T47D (cell line): Measurements from ENCODE around the gene HOXC9.
A peak's percentile ranks its signal among the peaks of the same experiment; 100 is the strongest.

ENCODE experiments used
- DNase-seq, 2 experiments: peaks; one replicate each; pipeline versions ENCODE4 v3.0.0 to v3.0.0-alpha.2; 2011 to 2012; ENCODE audit warnings: low read depth in 1 of 2, low spot score in 1 of 2
- JUND ChIP-seq: IDR thresholded peaks from 2 replicates; pipeline ENCODE4 v1.6.1; 2012; ENCODE audit warnings: low read depth
- in situ Hi-C: cut with HindIII; loops from 2 replicates; pipeline ENCODE4 v1.10.0; 2016; ENCODE audit warnings: low sequenced_read_pairs, low pct_unique_long_range_greater_than_20kb

The HOXC9 gene

DNA sequence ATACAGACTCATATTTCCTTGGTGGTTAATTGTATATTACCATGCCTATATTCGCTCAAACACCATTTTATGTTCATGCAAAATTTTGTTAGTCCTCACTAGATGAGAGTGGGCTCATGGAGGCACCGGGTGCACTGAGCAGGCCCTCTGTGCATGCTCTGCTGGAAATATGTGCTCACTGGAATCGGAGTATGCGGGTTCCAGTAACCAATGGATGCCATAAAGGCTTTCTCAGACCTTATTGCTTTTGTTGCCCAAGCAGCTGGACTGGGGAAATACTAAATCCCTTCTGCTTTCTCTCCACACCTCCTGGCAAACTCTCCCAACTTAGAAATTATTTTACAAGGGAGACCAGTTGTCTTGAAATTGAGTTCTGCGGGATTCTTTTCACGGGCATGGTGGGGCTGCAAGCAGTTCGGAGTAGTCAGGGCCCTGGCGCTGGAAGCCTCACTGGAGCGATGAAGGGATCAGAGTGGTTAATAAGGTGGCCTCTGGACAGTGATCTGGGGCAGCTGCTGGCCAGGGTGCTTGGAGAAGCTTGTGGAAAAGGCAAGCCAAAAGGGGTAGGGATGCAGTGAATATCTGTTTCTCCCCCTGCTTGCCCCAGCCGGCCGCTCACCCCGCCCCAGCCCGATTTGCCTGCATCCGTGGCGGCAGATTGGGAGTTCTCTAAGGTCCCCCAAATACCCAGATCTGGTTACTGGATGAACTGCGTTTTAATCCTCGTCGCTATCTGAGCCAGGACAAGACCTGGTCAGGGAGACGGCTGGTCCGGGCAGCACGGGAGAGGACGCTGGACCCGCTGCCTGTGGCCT lies 20.8 kb downstream of the HOXC9 start:
- DNase-seq, result no peak
- no peak for TF ChIP-seq JUND
- in situ Hi-C loops, result loop anchor here (25.0 kb wide), 1 partner anchor 167 kb away; the partner anchor contains the start of gene SMUG1

DNA sequence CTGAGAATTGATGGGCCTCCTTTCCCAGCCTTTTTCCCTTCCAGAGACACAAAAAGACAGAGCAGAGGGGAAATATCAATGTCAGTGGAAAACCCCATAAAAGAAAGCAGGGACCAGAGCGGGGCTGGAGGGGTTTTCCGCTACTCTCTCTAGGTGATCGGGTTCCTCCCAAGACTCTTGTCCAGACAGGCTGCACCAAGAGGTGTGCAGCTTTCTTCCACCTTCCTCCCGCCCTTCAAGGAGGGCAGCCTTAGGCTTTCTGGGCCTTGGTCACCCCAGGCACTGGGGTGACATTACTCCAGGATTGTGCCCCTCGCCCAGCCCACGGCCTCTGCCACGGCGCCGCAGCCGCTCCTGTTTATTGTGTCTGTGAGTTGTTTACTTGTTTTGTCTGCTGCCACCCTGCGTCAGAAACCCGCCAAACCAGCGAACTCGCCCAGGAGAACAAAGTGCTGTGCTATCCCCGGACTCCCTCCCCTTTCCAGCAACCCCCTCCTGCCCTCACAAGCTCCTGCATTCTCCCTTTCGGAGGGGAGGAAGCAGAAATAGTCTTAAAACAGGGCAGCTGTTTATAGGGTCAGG lies 21.6 kb downstream of the HOXC9 start:
- DNase-seq, result peak in 1 of 2 experiments; percentile 73
- in situ Hi-C loops, result loop anchor here (25.0 kb wide), 1 partner anchor 166 kb away; the partner anchor contains the start of gene SMUG1

GRCh38 chr12:54022960-54023884 lies 23.3 kb downstream of the HOXC9 start:
- no peak for DNase-seq
- in situ Hi-C loops, result loop anchor here (25.0 kb wide), 1 partner anchor 164 kb away; the partner anchor contains the start of gene SMUG1

More for the DNA sequence above, 21.6 kb downstream of the HOXC9 start:
- no peak for TF ChIP-seq JUND

DNA sequence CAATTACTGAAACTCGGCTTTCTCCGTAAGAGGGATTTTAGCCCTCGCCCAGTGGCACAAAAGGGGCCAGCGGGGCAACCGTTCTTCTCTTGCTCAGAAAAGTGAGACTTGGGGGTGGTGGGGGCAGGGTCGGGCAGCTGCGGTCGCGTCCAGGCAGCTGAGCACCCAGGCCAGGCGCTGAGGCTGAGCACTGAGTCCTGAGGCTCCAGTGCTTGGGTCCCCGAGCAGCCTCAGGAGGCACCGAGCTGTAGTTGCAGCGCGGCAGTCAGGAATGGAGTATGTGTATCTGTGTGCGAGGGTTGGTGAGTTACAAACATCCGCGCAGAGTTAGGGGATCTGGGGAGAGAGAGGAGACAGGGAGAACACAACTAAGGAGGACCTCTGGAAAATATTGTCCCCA lies 24.2 kb downstream of the HOXC9 start:
- in situ Hi-C loops, result loop anchor here (25.0 kb wide), 1 partner anchor 163 kb away; the partner anchor contains the start of gene SMUG1
- no peak for DNase-seq
- TF ChIP-seq JUND, result no peak

More at GRCh38 chr12:54022960-54023884, 23.3 kb downstream of the HOXC9 start:
- no peak for TF ChIP-seq JUND

GRCh38 chr12:54024581-54025305 lies 24.8 kb downstream of the HOXC9 start:
- no peak for TF ChIP-seq JUND
- in situ Hi-C loops, result loop anchor here (25.0 kb wide), 1 partner anchor 163 kb away; the partner anchor contains the start of gene SMUG1
- DNase-seq, result no peak

GRCh38 chr12:54025499-54026405 lies 25.8 kb downstream of the HOXC9 start:
- TF ChIP-seq JUND, result no peak
- in situ Hi-C loops, result no loop called here
- no peak for DNase-seq

DNA sequence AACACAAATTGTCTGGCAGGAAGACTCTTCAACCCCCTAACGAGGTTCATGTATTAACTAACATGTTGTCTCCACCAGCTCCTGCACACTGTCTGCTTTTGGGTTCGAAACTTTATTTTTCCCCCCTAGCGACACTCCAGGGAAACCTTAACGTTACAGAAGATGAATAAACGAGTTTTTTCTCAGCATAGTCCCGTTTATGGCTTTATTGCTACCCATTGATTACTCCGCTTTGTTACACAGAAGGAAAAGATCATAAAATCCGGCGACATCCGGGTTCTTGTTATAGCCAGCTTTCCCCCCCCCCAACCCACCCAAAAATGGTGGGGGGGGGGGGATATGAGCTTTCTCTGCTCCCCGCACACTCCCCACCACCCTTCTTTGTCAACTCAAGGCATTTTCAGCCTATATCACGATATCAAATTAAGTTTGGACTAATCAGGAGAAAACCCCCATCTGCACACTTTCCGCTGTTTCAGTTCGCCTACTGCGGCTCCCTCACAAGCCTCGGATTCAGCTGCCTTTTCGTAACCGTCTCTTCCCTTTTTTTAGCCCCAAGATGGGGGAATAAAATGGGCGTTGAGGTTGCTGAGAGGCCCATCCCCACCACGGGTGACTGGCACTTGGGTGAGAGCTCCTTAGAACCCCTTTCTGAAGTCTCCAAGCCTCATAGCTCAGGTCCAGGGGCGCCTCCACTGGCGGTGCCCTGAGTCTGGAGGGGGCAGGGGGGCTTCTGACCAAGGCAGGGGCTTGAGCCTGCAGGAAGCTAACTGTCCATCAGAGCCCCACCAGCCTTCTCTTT lies 26.9 kb downstream of the HOXC9 start:
- TF ChIP-seq JUND, result no peak
- in situ Hi-C loops, result no loop called here
- no peak for DNase-seq

- TF ChIP-seq JUND, result no peak
- in situ Hi-C loops, result no loop called here
- no peak for DNase-seq
These were observed 27.5 kb downstream of the HOXC9 start for GRCh38 chr12:54027442-54027786.

DNA sequence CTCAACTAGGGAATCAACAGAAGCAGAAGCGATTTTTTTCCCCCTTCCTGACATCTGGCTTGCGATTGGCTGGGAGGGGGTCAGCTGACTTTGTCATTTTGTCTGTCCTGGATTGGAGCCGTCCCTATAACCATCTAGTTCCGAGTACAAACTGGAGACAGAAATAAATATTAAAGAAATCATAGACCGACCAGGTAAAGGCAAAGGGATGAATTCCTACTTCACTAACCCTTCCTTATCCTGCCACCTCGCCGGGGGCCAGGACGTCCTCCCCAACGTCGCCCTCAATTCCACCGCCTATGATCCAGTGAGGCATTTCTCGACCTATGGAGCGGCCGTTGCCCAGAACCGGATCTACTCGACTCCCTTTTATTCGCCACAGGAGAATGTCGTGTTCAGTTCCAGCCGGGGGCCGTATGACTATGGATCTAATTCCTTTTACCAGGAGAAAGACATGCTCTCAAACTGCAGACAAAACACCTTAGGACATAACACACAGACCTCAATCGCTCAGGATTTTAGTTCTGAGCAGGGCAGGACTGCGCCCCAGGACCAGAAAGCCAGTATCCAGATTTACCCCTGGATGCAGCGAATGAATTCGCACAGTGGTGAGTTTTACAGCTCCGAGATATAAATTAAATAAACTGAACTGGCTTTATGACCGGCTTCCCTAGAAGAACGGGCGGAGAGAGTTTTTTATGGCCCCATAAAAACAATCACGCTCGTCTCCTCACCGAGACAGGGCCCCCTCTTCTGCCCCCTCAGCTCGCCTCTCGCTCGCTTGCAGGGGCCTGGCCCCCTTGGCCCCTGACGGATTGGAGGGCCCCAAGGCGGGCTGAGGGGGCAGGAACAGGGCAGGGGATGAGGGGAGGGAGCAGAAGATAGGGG lies 28.6 kb downstream of the HOXC9 start, which contains the start of gene HOXC6:
Gene HOXC6 (plus strand): TSS at position 127 of the 888 bp plus-strand sequence. CDS start 82 bp downstream, at position 209.
- TF ChIP-seq JUND, result no peak
- no peak for DNase-seq

More for the DNA sequence above, 28.6 kb downstream of the HOXC9 start, which contains the start of gene HOXC6:
- in situ Hi-C loops, result no loop called here
